ENCODE results near the gene GHDC.

DNA sequence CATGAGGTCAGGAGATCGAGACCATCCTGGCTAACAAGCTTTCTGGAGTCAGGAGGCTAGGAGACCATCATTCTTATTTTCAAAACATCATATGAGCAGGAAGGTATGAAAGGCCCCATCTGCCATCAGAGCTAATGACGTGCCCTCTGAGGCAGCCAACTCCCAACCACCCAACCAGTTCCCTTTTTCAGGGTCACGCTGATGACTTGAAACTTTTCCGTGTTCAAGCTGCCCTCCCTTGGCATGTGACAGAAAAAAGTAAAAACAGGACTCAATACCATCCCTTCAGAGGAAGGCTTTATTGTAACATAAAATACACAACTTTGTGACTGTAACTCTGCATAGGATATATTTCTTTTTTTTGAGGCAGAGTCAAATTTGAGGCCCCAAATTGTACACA is 4.6 kb upstream of the GHDC start:
- no peak for TF ChIP-seq TAF1 (IDR thresholded peaks at IDR 0.05; ENCODE audit: low read depth)
- TF ChIP-seq TCF12 (IDR thresholded peaks at IDR 0.05; ENCODE audit: low read depth): no peak
- no peak for TF ChIP-seq YY1 (IDR thresholded peaks at IDR 0.05; ENCODE audit: low read depth)
- no peak for TF ChIP-seq RAD21 (IDR thresholded peaks at IDR 0.05; ENCODE audit: low read depth)
- no peak for TF ChIP-seq EP300 (IDR thresholded peaks at IDR 0.05; ENCODE audit: borderline replicate concordance)
- TF ChIP-seq CEBPB (IDR thresholded peaks at IDR 0.05): no peak
- TF ChIP-seq, protein P1, sequence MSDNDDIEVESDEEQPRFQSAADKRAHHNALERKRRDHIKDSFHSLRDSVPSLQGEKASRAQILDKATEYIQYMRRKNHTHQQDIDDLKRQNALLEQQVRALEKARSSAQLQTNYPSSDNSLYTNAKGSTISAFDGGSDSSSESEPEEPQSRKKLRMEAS (IDR thresholded peaks at IDR 0.05): no peak

Data from Ishikawa (cell line).